DMS79 treated with DMSO at 0.1 percent for 48 hours (cell line): ENCODE results near the gene STK11IP.

Source experiments
- DNase-seq: peaks from one replicate; lab custom pipeline; 2025; lab: John Stamatoyannopoulos, UW

The STK11IP gene

DNA sequence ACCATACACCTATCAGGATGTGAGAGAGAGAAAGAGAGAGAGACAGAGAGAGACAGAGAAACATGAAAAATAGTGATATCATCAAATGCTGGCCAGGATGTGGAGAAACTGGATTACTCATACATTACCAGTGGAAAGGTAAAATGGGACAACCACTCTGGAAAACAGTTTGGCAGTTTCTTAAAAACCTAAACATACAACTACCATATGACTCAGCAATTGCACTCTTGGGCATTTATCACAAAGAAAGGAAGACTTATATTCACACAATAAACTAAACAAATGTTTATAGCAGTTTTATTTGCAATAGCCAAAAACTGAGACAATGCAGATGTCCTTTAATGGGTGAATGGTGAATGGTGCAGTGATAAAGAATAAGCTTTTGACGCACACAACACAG is 58.9 kb downstream of the STK11IP start:
- DNase-seq: no peak

GRCh38 chr2:219658196-219658846 is 60.7 kb downstream of the STK11IP start:
- no peak for DNase-seq

- no peak for DNase-seq
Observed at GRCh38 chr2:219658874-219659273, 61.2 kb downstream of the STK11IP start.

GRCh38 chr2:219661197-219661954 is 63.7 kb downstream of the STK11IP start:
- DNase-seq: no peak

DNA sequence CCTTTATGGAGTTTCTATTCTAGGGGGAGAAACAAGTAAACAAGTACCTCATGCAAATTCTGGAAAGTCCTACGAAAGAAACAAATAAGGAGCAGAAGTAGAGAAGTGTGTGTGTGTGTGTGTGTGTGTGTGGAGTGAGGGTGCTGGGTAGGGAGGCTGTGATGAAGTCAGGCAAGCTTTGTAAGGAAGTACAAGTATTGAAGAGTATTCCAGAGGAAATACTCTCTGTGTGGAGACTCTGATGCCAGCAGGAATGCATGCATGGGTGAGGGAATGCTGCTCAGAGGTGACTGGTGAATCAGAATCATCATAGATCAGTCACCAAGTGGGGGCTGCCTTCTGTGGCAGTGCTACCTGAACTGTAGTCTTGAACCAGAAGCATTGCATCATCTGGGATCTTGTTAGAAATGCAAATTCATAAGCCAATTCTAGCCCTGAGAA is 64.3 kb downstream of the STK11IP start:
- DNase-seq: no peak

DNA sequence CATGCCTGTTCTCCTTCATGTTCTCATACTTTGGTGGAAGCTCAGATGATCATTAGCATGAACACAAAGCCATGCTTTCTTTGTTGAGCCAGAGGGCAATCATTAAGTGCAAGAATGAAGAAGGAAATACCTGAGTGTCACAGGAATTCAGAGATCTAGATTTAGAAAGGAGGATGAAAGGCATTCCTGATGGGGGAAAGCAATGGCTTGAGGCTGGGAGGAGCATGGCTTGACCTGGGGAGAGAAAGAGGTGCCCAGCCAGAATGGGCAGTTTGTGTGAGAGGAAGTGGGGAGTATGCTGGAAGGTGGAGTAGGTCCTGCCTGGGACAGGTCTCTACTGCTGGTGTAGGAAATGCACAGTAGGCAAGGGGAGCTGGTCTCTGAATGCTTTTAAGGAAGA is 64.9 kb downstream of the STK11IP start:
- no peak for DNase-seq

GRCh38 chr2:219663116-219663762 is 65.6 kb downstream of the STK11IP start:
- DNase-seq: no peak

- DNase-seq: no peak
Observed at GRCh38 chr2:219664041-219664440, 66.4 kb downstream of the STK11IP start.

DNA sequence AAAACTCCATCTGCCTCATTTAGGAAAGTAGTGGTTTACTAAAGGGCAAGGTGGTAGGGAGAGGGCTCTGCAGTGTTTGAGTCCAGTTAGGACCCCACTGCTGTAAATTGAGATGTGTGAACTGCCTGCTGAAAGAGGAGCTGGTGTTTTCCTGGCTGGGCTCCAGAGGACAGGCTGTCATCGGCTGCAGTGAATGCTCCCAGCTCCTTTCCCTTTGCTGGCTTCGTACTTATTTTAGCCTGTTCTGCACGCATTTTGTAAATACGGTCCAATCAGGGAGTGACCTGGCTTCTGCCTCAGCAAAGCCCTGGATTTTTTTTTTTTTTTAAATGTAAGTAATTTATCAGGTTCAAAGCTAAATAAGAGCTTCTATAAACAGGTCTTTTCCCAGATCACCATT is 67.3 kb downstream of the STK11IP start:
- peak; percentile 21 for DNase-seq

DNA sequence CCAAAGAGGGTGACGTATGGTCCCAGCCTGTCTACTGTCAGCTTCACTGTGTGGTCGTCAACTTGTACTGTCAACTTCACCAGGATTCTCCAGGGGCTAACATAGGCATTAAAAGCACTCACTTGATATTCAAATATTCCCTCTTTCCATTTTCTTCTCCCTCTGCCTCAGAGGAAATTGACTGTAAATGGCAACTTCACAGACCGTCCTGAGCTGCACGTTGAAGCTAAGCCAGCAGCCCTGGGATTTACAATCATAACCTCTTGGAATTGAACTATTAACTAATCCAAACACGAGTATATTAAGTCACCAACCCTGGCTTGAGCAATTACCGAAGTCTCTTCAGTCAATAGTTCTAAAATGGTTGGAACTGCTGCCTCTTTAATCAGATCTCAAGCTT is 68.3 kb downstream of the STK11IP start:
- DNase-seq: no peak
